GM18951 (cell line): ENCODE results near the gene BBX.

ENCODE experiments used
- POLR2A ChIP-seq: IDR thresholded peaks from 4 replicates; pipeline ENCODE4 v1.6.1; 2011; ENCODE audit warnings: mild to moderate bottlenecking; ENCODE audit not compliant: insufficient read length, insufficient read depth; ENCODE audit errors: extremely low read depth
- in situ Hi-C: fragments of 300-500 bp; cut with MboI; formaldehyde crosslinking; loops from one replicate; pipeline ENCODE4 v1.12.0; 2022; ENCODE audit warnings: low sequenced_read_pairs, mixed read lengths, inconsistent platforms; ENCODE audit not compliant: unreplicated experiment

Gene BBX

GRCh38 chr3:107523539-107524325 lies 970 bp downstream of the BBX start:
- in situ Hi-C loops, result no loop called here
- TF ChIP-seq POLR2A, result no peak

DNA sequence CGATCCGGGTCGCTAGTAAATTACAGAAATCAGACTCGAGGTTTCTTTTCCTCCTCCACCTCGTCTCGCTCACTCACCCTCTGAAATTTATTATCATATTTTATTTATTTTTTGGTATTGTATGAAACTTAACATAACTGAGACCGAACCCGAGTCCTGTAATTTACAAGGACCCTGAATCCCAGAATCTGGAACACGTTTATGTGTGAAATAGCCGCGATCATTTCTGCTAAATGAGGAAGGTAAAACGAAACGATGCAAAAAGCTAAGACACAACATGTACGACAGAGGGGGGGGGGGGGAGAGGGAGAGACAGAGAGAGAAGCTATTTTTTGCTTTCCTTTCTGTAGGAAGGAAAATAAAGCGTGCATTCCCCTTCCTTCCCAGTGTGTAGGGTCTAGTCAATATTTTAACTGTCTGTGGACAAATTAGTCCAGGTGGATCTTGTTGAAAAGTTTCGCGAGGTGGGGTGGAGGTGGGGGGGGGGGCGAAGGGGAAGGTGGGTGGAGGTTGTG lies 1.6 kb downstream of the BBX start:
- in situ Hi-C loops, result no loop called here
- no peak for TF ChIP-seq POLR2A

DNA sequence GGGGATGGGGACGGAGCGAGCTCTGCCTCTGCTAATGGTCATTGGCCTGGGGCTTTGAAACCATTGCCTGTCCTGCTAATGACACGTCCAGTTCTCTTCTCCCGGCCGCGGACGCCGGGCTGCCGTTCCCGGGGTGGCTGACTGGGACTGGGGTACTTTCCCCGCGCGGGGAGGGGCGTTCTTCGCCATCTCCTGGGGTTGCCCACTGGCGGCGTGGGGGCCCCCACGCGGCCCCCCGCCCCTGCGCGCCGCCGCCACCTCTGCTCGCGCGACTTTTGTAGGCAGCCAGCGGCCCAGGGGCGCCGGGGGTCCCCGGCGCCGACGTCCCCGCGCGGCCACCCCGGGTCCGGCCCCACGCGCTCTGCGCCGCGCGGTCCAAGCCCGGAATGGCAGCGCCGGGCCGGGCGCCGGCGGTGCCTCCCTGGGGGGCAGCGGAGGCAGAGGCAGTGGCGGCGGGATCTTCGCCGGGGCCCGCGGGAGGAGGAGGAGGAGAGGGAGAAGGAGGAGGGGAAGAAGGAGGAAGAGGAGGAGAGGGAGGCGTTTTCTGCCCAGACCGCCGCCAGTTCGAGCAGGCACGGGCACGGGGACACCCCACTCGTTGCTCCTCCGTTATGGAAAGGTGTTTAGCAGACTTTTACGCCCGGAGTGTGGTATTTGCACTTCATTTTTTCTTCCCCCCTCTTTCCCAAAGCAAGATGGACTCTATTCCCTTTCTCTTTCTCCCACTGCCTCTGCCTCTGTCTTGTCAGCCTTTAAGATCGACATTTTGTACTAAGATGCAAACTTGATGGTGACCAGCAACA lies 2.3 kb downstream of the BBX start:
- peak; percentile 50 for TF ChIP-seq POLR2A

GRCh38 chr3:107525644-107526305 lies 3.0 kb downstream of the BBX start:
- in situ Hi-C loops, result no loop called here
- no peak for TF ChIP-seq POLR2A

More for the DNA sequence above, 2.3 kb downstream of the BBX start:
- in situ Hi-C loops, result no loop called here

GRCh38 chr3:107531917-107532469 lies 9.2 kb downstream of the BBX start:
- TF ChIP-seq POLR2A, result no peak
- in situ Hi-C loops, result no loop called here

GRCh38 chr3:107540857-107541256 lies 18.1 kb downstream of the BBX start:
- TF ChIP-seq POLR2A, result no peak
- in situ Hi-C loops, result no loop called here

DNA sequence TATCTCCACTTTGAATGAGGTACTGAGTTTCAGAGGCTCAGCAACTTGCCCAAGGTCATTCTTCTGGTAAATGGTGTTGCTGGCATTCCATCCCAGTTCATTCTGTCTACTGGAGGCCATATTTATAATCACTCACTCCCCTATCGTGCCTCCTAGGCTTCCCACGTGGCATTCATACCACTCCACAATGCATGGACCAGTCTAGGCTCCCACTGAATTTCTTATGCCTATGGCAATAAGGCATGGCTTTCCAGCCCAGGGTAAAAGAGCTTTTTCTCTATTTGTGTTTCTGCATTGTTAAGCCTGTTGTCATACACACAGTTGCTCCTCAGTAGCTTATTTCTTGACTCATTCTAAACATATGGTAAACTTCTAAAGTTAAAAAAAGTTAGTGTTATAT lies 19.9 kb downstream of the BBX start:
- in situ Hi-C loops, result no loop called here
- TF ChIP-seq POLR2A, result no peak

DNA sequence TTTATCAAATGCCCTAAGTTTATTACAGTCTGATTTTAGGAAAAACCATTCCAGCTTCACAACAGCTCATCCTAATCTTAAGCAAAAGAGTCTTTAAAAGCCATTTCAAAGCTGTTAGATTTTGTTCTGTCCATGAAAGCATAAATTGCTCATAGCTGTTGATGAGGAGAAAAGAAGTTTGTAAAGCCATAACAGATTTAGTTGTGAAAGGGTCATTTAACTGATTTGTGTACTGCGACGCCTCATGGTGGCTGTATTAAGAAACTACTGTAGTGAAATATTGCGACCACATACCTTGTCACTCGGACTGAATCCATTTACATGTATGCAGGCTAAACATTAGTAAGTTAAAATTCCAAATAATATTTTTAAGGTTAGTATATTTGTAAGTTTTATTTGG lies 20.9 kb downstream of the BBX start:
- no peak for TF ChIP-seq POLR2A
- in situ Hi-C loops, result no loop called here

GRCh38 chr3:107545680-107546120 lies 22.9 kb downstream of the BBX start:
- no peak for TF ChIP-seq POLR2A
- in situ Hi-C loops, result no loop called here

GRCh38 chr3:107548601-107549000 lies 25.8 kb downstream of the BBX start:
- TF ChIP-seq POLR2A, result no peak
- in situ Hi-C loops, result no loop called here

GRCh38 chr3:107555359-107555758 lies 32.6 kb downstream of the BBX start:
- no peak for TF ChIP-seq POLR2A
- in situ Hi-C loops, result no loop called here

- in situ Hi-C loops, result no loop called here
- no peak for TF ChIP-seq POLR2A
These were observed 35.0 kb downstream of the BBX start for GRCh38 chr3:107557743-107558142.

DNA sequence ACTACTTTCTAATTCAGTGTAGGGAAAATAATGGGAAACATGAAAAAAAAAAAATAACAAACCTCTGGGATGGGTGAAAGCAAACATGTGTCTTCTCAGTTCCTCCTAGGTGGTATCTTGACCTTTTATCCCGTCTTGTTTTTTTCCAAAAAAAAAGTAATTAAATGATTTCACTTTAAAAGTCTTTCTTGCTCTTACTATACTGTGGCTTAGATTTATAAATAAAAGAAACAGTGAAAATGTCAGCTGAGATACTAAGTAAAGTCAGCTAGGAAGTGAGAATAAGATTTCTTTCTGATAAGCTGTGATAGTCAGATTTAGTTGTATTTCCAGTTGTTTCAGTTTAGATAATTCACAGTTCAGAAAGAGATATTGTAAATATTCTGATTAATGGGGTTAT lies 37.4 kb downstream of the BBX start:
- in situ Hi-C loops, result no loop called here
- no peak for TF ChIP-seq POLR2A
